Epidermal melanocyte (primary cell): ENCODE measurements around the gene C1GALT1.
"Not testable (repeated sequence)": the region's sequence is repeated elsewhere in the genome, so short reads cannot be mapped to it uniquely, and the experiment has no call there.

ENCODE experiments used
- DNase-seq: peaks from one replicate; pipeline ENCODE4 v3.0.0; 2011; ENCODE audit warnings: low spot score; ENCODE audit not compliant: insufficient read length

C1GALT1 gene

DNA sequence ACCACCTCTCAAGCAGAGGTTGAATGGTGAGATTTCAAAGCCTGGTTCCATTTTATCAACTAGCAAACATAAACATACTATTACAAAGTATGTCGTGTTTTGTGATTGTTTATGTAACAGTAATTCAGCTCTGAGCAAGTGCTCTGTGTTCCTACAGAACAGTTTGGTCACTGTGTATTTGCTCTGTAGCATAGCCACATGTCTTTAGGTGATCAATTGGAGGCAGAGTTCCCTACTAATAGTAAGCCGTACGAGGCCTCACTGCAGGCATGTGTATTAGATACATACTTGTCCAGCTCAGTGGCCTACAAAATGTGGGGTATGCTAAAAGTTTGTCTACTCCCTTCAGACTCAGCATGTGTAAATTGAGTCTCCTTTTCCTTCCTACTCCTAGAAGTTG is 53.0 kb downstream of the C1GALT1 start:
- no peak for DNase-seq

DNA sequence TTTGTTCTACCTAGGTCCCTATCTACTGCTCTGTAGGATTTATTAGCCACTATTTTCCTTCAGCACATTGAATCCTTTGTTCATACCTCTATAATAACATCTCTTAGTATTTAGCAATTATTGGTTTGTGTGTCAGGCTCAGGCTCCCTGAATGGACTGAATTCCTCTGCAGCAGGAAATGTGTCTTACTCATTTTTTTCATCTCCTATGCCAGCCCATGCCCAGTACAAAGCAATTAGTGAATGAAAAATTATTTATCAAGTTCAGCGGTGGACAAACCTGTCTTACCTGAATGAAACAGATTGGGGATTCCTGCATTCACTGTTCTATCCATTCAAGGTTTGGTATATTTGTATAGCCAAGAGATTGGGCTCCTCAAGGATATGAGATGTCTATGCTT is 53.7 kb downstream of the C1GALT1 start:
- no peak for DNase-seq

DNA sequence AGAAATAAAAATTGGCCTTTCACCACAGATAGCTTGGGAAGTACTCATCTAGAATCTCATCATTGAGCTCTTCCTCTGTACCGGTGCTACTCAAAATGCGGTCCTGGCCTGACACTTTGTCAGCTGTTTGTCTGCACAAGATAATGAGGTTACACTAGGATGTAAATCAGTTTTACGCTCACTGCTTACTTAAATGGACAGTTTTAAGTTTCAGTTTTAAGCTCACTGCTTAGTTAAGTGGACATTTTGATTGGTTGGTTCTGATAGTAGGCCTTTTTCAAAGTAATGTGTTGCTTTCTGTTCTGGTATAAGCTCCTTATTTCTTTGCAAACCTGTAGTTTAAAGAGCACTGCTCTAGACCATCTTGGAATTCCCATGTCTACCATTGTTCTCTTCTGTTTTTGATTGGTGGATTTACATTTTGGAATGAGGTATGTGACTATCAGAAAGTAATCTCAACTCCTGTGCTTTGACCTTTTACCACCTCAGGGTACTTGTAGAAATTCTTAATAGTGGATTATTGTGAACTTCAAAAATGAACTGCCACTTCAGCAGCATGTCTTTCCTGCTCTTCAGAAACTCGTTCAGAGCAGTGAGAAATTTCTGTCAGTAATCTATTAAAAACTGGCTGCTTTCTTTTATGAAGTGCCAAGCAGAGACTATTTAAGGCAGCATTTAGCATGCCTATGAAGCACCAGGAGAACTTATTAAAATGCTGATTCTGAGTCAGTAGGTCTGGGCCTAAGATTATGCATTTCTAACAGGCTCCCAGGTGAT is 55.0 kb downstream of the C1GALT1 start:
- no peak for DNase-seq

DNA sequence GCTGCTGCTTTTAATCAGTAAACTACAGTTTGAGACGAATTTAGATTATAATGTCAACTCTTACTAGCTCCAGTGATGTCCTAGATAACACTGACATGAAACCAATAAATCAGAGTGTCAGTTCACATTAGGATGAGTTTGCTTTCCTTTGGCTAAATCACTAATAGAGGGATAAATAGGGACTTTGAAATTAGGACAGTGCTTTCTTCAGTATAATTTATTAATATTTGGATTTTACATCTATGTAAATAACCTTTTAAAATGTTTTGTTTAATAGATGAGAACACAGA is 55.6 kb downstream of the C1GALT1 start:
- DNase-seq, result no peak

DNA sequence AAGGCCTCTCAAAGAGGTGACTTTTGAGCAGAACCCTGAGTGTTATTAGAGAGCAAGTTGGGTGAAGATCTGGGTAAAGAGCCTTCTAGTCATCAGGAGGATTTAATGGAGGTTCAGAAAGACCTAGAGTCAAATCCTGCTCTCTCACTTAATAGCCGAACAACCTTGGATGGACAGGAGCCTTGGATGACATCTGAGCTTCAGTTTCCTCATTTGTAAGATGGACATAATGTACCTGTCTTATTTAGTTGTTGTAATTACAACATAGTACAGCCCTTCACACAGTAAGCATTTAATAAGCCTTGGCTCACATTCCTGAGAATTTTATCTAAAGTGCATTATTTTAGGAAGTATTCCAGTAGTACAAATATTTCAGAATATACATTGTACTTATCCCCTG is 57.0 kb downstream of the C1GALT1 start:
- DNase-seq, result no peak

DNA sequence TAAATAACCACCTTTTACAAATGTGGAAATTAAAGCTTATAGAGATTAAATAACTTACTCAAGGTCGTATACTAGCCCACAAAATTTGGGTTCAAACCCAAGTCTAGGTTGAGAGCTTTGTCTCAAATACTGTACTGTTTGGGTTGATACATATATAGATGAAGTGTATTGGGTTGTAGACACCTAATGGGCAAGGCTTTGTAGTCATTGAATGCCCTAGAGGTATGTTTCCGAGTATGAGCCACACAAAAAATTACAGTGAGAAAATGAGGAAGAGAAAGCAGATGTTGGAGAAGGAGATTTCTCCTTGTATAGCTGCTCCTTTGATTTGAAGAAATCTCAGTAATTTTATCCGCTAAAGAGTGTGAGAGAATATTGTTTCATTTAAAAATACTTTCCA is 60.6 kb downstream of the C1GALT1 start:
- no peak for DNase-seq

DNA sequence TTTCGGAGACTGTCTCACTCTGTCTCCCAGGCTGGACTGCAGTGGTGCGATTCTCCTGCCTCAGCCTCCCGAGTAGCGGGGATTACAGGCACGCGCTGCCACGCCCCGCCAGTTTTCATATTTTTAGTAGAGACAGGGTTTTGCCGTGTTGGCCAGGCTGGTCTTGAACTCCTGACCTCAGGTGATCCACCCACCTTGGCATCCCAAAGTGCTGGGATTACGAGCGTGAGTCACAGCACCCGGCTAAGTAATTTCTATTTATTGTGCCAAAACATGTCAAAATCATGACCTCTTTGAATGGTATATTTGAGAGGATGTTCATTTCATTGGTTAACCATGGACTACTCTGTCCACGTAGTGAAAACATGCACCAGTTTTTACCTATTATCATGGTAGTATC is 62.9 kb downstream of the C1GALT1 start:
- not testable (repeated sequence) for DNase-seq

DNA sequence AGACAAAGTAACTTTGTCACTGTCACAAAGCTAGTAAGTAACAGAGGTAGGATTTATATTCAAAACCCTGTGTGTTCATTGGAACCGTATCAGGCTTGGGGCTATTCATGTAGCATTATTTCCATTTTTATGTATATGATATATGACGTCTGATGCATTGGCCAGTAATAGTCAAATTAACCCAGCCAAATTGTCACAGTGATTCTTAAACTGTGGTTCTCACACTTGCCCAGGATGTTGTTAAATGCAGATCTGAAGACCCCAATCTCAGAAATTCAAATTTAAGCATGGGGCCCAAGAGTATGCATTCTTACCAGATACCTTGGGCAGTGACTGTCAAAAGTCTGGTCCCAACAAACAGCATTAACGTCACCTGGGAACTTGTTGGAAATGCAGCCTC is 63.9 kb downstream of the C1GALT1 start:
- no peak for DNase-seq

DNA sequence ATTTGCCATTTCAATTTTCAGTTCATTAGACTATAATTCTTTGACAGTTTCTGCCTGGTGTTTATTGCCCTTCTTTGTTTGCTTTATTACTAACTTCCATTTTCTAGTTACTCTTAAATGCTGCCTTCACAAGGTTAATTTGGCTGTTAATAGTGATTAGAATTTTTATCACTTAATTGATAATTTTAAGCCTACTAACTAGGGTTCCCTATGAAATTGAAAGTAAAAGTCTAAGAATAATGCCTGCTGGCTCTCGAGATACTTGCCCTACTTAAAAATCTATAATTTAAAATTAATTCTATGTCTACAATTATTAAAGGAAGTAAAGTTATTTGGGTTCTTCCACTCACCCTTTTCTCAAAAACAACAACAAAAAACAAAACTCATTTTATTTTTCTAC is 65.3 kb downstream of the C1GALT1 start:
- no peak for DNase-seq

DNA sequence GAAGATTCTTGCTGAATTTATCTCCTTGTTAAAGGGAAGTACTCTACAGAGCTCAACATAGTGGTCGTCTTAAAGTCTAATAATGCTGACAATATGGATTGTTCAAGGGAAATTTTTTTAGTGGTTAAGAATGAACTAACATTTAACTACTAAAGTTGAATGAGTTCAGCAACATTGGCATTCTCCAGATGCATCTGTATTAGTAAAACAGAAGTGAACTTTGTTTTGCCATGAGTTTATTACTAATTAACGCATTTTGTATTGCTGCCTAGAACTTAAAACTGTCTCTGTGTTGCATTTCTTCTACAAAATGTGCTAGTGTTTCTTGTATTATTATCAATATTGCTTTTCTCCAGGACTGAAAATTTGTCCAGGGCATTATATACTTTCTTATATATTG is 67.5 kb downstream of the C1GALT1 start:
- DNase-seq, result no peak

DNA sequence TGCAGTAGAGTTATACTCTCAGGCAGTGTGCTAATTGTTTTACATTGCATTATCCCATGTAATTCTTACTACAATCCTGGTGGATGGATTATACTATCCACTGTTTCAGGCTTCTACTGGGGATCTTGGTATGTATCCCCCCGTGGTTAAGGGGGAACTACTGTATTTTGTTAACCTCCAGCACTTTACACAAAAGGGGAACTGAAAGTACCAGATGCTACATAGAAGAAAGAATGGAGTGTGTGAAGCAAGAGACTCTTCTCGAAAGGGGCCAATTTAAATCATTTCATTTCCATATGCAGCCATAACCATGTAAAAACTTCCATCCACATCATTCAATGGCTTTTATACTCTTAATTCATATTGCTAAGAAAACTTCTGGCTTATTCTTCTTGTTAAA is 69.4 kb downstream of the C1GALT1 start:
- no peak for DNase-seq

DNA sequence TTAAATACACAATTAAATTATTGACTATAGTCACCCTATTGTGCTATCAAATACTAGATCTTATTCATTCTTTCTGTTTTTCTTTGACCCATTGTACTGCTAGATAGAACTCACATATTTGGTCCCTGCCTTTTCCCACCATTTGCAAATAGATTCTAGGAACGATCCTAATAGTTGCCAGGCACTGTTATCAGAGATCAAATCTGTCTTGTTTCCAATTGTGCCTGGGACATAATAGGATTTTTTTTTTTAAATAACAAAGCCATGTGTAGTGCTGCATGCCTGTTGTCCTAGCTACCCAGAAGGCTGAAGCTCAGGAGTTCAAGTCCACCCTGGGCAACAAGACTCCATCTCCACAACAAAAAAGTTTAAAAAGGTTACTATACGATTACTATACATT is 72.0 kb downstream of the C1GALT1 start:
- no peak for DNase-seq

DNA sequence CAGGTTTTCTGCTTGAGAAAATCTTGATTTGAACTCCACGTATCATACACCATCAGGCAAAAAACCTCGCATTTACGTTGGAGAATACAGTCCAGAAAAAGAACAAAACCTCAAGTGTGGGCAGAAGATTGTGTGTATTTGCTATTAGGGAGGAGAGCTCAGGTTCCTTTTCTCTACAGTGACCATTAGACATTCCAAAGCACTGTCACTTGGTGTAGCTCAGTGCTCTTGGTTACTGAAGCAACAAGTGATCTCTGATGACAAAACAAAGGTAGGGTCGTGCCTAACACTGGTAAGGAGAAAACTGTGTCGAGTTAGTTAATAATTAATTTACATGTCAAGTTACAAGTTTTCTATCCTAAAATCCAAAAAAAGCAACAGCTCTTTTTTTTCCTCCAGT is 72.6 kb downstream of the C1GALT1 start:
- no peak for DNase-seq

DNA sequence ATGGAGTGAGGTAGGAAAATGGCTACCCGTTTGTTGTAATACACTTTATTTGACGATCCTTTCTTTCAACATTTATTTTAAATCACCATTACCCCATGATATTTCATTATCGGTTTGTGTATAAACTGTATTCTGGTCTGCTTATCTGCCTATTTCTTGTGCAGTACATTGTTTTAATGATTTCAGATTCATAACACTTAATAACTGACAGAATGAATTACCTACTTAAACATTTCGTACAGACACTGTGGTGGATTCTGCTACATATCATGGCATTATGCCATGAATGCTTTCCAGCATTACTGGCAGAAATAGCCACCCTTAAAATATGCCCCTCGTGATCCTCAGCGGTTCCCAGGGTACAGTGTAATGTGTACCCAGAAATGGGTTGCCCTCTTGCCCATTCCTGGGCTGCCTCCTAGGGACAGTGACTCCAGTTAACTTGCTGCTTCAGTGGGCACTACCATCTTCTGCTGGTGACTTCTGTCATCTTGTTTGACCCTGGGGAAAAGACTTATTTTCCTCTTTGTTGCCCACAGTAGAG is 74.5 kb downstream of the C1GALT1 start:
- no peak for DNase-seq

DNA sequence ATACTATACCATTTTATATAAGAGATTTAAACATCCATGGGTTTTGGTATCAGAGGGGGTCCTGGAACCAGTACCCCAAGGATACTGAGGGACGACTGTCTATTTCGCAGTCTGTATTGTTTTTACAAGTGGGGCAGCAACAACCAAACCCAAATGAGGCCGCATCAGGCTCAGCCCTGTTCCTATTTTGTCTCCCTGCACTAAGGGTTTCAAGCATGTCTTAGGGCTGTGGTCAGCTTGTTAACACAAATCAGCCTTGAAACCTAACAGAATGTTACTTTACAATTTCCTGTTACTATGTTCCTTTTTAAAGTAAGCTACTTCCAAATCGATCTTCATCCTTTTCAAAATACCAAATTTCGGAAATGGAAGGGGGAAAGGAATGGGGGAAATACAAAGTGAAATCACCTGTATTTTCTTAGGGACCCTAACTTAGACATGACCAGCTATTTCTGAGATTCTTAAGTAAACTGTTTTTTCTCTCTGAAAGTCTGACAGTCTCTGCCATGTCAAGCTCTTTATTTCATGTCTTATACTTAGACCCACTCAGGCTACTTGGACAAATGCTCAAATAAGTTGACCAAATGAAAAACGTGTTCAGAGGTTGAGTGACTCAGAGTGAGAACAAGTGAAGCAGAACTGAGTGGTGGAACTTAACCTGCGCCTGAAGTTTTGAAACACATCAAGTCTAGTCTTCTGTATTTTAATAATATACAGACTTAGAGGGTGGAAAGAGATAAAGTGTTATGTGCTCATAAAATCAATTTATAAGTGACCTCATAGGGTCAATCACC is 75.8 kb downstream of the C1GALT1 start:
- no peak for DNase-seq

DNA sequence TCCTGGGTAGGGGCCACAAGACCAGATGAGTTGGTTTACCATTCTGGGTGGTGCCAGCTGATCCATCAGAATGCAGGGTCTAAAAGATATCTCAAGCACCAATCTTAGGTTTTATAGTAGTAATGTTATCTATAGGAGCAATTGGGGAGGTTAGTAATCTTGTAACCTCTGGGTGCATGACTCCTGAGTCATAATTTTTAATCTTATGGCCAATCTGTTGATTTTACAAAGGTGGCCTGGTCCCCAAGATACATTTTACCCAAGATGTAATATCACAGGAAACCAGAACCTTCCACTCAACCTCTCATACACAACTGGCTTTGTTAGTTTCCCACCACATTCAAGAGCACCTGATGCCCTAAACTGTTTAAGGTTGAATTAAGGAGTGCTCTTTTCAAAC is 79.5 kb downstream of the C1GALT1 start:
- DNase-seq, result no peak

DNA sequence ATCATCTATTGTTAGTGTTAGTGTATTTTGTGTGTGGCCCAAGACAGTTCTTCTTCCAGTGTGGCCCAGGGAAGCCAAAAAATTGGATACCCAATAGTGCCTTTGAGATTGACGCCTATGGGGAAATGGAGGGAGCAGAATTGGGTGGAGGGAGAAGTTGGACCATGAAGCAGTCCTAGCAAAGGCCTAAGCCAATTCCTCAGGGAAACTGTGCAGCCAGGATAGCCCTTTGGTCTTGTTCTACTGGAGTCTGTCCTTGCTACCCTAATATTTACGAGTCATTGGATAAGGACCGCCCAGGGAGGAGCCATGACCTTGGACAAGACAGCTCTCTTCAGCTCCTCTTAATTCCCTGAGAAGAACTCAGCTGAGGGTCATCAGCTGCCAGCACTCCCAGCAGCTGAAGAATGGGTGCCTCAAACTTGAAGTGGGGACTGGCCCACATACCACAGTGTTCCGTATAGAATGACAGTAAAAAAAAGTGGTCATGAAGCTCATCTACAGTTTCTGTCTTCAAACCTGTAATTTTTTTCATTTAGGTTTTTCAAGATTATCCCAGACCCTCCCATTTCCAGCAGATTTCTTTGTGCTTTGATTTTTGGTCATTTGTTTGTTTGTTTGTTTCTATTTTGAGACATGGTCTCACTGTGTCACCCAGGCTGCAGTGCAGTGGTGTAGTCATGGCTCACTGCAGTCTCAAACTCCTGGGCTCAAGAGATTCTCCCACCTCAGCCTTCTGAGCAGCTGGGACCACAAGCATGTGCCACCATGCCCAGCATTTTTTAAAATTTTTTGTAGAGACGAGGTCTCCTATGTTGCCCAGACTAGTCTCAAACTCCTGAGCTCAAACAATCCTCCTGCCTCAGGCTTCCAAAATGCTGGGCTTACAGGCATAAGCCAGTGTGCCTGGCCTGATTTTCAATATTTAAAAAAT is 81.2 kb downstream of the C1GALT1 start:
- DNase-seq, result no peak

DNA sequence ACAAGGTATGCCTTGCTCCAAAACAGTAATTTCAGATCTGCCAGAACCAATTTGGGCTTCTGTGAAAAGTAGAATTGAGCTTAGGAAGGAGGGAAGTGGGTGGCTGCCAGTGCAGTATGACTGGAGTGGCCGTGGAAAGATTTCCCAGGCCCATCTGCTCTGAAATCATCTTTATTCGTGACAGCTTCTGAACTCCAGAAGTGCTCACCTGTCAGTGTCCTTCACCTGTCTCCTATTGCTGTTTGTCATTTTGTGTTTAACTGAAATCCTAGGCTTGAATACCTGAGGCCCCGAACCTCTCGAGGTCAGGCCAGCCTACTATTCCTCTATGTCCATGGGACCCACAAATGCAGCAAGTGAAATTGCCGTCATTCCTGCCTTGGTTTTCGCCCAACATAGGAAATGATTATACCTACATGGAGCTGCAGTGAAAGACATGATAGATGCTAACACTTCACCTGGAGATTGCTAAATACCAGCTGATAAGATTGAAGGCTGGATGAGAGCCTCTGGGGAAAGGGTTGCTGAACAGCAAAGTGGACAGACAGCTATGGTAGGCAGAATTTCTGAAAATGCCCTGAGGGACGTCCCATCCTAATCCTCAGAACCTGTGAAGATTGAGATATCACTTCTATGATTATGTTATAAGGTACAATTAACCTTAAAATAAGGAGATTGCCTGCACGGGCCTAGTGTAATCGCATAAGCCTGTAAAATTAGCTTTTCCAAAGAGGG is 82.1 kb downstream of the C1GALT1 start:
- DNase-seq, result no peak

DNA sequence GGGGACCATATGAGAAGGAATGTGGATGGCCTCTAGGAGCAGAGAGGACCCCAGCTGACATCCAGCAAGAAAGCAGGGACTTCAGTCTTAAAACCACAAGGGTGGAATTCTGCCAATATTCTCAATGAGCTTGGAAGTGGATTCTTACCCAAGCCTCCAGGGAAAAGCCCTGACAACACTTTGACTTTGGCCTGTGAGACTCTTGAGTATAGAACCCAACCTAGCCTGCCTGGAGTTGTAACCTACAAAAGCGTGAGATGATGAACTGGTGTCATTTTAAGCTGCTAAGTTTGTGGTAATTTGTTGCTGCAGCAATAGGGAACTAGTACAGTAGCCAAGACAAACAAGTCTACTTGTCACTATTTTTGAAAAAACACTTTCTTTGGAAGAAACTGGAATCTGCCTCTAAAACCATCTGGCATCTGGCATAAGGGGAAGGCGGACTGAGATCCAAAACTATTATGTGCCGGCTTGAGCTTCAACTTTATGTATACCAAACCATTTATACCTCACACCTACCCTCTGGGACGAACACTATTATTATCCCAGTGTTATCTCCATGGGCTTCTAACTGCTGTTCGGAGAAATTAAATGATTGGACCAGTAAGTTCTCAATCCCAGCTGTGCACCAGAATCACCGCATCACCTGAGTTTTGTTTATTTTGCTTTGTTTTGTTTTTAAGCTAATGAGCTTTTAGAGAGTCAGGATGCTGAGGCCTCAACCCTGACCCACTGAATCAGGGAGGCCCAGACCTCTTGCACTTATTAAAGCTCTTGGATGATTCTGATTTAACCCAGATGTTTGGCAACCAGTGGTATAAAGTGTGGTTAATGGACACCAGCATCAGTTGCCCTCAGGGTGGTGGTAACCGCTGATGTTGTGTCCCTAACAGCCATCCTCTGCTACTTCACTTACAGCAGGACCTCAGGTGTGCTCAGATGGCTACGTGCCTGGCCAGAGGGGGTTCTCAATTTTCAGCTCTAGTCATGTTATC is 83.0 kb downstream of the C1GALT1 start:
- no peak for DNase-seq
